ENCODE data around the gene ZNF223. TPM values are rescaled to one million over a fixed set of nuclear protein-coding genes. Genes with fewer than 3 reads are reported as not detected.
A peak's percentile ranks its signal among the peaks of the same experiment; 100 is the strongest.

ZNF223 gene
- total RNA-seq, 4 donors from 2014 or later, result 3.6 to 48.5 (median 12.9) TPM

- TF ChIP-seq CTCF (IDR thresholded peaks at IDR 0.05) (no peak), POLR2A (IDR thresholded peaks at IDR 0.05) (no peak)
- intact Hi-C loops (cut with DNase I; ENCODE audit: low total_unique reads), result no loop called here
- no peak for DNase-seq
- H3K27ac ChIP-seq, result peak overlapping the region in 1 of 2 donors; percentile 56
- no peaks in the 10 kb centered on the region for H3K4me1 ChIP-seq
- H3K9me3 ChIP-seq, result peaks cover 0 to 20% of the 10 kb centered on the region in 2 donors
- H3K27me3 ChIP-seq, result no peaks in the 10 kb centered on the region
- H3K36me3 ChIP-seq, result no peaks in the 10 kb centered on the region
- H3K4me3 ChIP-seq, result peak overlapping the region; percentile 75 to 81
Observed at GRCh38 chr19:44024900-44025216, 27.0 kb upstream of the ZNF223 start.

DNA sequence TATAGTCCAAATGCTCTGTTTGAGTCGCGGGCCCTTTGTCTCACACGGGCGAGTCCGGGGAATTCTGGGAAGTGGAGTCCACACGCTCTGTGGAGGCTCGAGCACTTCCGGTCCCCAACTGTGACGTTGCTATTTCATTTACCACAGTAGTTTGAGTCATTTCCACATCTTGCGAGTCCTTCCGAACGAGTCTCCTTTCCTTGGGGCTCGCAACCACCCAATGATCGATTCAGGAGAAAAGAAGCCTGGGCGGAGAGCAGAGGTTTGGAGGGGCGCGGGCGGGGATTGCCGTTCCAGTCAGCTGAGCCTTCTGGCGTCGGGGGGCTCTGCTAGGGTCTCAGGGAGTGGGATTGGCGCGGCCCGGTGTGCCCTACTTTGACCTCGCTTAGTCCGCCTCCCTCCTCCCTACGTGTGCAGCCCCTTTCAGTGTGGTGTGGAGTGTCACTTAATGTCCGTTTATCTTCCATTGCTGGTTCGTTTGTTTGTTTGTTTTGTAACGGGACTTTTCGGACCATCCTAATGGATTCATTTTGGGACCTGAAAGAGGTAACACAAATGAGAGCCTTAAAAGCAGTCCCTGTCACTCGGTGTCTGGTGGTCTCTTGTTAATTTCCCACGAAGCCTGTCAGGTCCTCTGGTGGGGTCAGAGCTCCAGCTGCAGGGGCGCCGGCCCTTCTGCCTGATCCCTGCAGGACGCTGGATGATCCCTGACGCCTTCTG is 26.5 kb upstream of the ZNF223 start, which contains the start of gene ZNF222:
ZNF222 (plus strand) TSS at position 163 of the 720 bp plus-strand sequence; CDS start at position 221, 58 bp downstream.
- TF ChIP-seq CTCF (IDR thresholded peaks at IDR 0.05), result no peak
- TF ChIP-seq POLR2A (IDR thresholded peaks at IDR 0.05), result no peak
- Histone ChIP-seq H3K36me3 (no peaks in the 10 kb centered on the region), H3K27ac (peak within 1 kb of the TSS; percentile 38 to 56), H3K4me1 (no peaks in the 10 kb centered on the region), H3K4me3 (peak within 1 kb of the TSS; percentile 75 to 81), H3K9me3 (peaks cover 0 to 25% of the 10 kb centered on the region in 2 donors), H3K27me3 (no peaks in the 10 kb centered on the region)
- peak; percentile 74 to 83 for DNase-seq
- intact Hi-C loops (cut with DNase I; ENCODE audit: low total_unique reads), result no loop called here

DNA sequence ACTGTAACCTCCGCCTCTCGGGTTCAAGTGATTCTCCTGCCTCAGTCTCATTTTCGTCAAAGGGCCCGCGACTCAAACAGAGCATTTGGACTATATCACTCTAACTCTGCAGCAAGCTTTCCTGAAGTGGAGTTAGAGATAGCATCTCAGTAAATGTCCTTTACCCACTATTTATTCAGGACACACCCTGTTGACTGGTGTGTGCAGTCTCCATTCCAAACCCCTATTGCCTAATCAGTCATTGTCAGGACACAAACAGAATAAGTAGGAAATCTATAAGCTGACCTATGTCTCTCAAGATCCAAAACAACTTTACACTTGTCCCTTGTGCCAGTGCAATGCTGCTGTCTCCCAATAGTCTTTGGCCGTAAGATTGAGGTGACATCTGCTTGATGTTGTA is 25.2 kb upstream of the ZNF223 start:
- Histone ChIP-seq H3K27me3 (no peaks in the 10 kb centered on the region), H3K4me3 (no peak overlapping the region), H3K9me3 (peaks cover 0 to 38% of the 10 kb centered on the region in 2 donors), H3K36me3 (no peaks in the 10 kb centered on the region), H3K4me1 (no peaks in the 10 kb centered on the region), H3K27ac (no peak overlapping the region)
- no peak for TF ChIP-seq POLR2A (IDR thresholded peaks at IDR 0.05)
- TF ChIP-seq CTCF (IDR thresholded peaks at IDR 0.05), result no peak
- no peak for DNase-seq
- intact Hi-C loops (cut with DNase I; ENCODE audit: low total_unique reads), result no loop called here

GRCh38 chr19:44032001-44032610 is 19.7 kb upstream of the ZNF223 start:
- intact Hi-C loops (cut with DNase I; ENCODE audit: low total_unique reads), result no loop called here
- peaks cover 0 to 62% of the 10 kb centered on the region in 2 donors for H3K9me3 ChIP-seq
- H3K4me1 ChIP-seq, result no peaks in the 10 kb centered on the region
- H3K36me3 ChIP-seq, result no peaks in the 10 kb centered on the region
- no peak overlapping the region for H3K4me3 ChIP-seq
- no peak for TF ChIP-seq CTCF (IDR thresholded peaks at IDR 0.05)
- no peak for TF ChIP-seq POLR2A (IDR thresholded peaks at IDR 0.05)
- no peak for DNase-seq
- H3K27me3 ChIP-seq, result no peaks in the 10 kb centered on the region
- H3K27ac ChIP-seq, result no peak overlapping the region

GRCh38 chr19:44042147-44042546 is 9.7 kb upstream of the ZNF223 start:
- Histone ChIP-seq H3K9me3 (peaks cover 0 to 13% of the 10 kb centered on the region in 2 donors), H3K27ac (no peak overlapping the region), H3K4me1 (no peaks in the 10 kb centered on the region), H3K27me3 (peaks cover 0 to 4% of the 10 kb centered on the region in 2 donors), H3K4me3 (no peak overlapping the region), H3K36me3 (no peaks in the 10 kb centered on the region)
- intact Hi-C loops (cut with DNase I; ENCODE audit: low total_unique reads), result no loop called here
- DNase-seq, result no peak
- TF ChIP-seq POLR2A (IDR thresholded peaks at IDR 0.05) (no peak), CTCF (IDR thresholded peaks at IDR 0.05) (no peak)
